NCI-H187 (cell line): ENCODE results near the gene TMEM87A.
A peak's percentile ranks its signal among the peaks of the same experiment; 100 is the strongest.
"Not testable (repeated sequence)": the region's sequence is repeated elsewhere in the genome, so short reads cannot be mapped to it uniquely, and the experiment has no call there.

Source experiments
- DNase-seq, 2 experiments: peaks; one replicate each; lab custom pipeline; 2025; lab: John Stamatoyannopoulos, UW

The TMEM87A gene

DNA sequence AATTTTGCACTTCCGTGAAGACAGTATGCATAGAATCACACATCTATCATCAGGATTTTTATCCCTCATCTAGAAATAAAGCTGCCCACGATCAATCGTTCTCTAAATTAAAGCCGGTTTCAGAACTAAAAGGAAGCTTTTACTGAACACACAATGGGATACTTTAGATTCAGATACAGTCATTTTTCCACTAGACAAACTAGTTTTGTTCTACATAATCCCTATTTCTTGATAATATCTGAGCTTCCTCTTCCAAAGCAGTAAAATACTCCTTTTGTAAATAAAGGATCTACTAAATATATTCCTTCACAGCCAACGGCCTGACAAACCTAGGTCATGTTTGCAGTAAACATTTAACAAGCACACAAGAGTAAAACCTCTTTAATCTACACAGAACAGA lies 2.2 kb downstream of the TMEM87A start:
- DNase-seq, result no peak

GRCh38 chr15:42270551-42270950 lies 2.7 kb downstream of the TMEM87A start:
- no peak for DNase-seq

- DNase-seq, result no peak
Measured at GRCh38 chr15:42267286-42267685, 5.9 kb downstream of the TMEM87A start.

DNA sequence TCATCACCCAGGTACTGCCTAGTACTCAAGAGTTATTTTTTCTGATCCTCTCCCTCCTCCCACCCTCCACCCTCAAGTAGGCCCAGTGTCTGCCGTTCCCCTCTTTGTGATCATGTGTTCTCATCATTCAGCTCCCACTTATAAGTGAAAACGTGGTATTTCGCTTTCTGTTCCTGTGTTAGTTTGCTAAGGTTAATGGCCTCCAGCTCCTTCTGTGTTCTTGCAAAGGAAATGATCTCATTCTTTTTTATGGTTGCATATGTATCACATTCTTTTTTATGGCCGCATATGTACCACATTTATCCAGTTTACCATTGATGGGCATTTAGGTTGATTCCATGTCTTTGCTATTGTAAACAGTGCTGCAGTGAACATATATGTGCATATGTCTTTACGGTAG lies 8.4 kb downstream of the TMEM87A start:
- no peak for DNase-seq

DNA sequence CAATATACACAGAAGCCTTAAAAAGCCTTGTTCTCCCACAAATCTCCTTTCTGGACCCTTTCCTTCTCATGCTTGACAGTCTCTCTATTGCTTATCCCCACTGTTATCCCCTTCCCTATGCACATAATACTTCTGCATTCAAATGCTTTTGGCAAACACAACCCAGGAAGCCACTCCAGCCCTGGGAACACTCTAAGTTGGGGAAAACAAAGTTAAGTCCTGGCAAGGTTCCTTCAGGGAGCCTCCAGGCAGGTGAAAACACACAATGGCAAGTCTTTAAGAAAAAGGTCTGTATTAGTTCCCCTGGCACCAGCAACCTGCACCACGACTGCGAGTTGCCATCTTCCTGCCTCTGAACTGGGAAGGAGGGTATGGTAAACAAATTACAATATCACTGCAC lies 19.9 kb downstream of the TMEM87A start:
- no peak for DNase-seq

DNA sequence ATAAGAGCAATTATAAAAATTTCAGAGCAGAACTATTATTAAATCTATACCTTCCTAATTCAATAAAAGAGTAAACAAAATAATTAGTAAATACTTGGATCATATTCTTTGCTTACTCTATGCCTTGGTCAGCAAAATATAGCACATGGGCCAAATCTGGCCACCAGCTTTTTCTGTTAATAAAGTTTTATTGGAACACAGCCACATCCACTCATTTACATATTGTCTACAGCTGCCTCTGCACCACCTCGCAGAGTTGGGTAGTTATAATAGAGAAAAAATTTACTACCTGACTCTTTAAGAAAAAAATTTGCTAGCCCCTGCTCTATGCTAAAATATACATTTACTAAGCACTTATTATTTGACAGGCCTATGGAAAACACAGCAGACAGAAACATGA lies 32.4 kb downstream of the TMEM87A start:
- no peak for DNase-seq

DNA sequence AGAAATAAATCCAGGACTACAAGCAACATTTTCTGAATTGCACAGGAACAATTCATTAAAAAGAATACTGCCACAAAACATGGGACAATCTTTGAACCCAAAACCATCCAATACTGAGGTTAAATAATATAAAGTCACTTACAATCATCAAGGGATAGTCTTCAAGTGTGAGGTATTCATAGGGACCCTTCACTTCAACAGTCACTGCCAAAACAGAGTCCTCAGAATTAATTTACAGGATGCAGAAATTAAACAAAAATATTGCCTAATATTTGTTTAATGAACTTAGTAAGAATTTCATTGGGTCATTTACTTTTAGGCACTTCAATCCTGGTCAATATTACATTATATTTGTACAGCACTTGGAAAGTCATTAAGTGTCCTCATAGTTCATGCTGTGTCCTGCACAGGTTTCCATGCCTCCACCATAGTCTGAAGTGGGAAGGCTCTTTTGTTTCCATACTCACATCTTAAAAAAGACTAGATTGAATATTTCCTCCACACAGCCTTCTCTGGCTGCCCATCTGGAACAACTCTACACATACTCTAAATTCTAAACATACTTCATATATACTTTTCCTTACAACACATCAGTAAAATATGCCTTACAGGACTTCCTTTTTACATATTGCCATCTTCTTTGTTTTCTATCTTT lies 33.6 kb downstream of the TMEM87A start:
- DNase-seq, result no peak

DNA sequence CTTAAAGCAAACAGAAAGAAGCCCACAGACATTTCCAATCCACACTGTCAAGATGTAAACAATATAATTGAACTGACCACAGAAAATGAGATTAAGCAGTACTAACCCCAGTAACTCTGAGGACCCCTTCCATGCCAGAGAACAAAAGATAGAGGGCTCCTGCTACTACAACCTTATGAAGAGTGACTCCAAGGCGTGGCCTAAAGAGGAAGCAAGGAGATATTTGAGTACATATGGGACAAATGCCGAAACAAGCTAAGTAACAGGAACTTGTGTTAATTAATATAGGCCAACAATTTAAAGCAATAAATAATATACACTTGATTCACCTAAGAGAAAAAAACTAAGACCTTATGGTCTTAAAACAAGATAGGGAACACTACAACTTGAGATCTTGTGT lies 40.1 kb downstream of the TMEM87A start:
- DNase-seq, result no peak

DNA sequence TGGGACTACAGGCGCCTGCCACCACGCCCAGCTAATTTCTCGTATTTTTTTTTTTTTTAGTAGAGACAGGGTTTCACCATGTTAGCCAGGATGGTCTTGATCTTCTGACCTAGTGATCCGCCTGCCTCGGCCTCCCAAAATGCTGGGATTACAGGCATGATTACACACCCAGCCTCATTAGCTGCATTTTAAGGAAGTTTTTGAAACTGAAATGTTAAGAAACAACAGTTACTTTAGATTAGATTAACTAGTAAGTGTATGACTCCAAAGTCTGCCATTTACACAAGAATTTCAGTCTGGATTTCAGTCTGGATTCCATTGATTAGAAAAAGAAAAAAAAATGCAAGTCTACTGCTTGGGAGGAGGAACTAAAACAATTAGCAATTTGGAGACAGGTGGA lies 40.6 kb downstream of the TMEM87A start:
- DNase-seq, result no peak

DNA sequence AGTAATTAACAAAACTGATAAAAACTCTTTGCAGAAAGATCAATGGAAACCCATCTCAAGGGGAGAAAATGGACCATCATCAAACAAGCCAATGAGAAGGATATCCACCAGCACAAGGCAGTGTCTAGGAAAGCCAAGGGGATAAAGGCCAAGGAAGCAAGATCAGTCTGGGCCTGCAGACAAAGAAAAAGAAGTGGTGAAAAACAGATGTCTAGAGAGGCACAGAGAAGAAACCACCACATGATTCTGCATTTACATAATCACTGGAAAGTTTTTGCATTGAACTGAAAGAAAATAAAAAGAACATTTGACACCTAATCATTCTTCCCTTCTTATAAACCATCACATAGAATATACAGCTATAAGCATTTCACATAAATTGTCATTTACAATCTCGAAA lies 42.1 kb downstream of the TMEM87A start:
- DNase-seq, result no peak

GRCh38 chr15:42228981-42229380 lies 44.3 kb downstream of the TMEM87A start:
- DNase-seq, result not testable (repeated sequence)

GRCh38 chr15:42228036-42228435 lies 45.2 kb downstream of the TMEM87A start:
- DNase-seq, result no peak

GRCh38 chr15:42226648-42227047 lies 46.6 kb downstream of the TMEM87A start:
- no peak for DNase-seq

DNA sequence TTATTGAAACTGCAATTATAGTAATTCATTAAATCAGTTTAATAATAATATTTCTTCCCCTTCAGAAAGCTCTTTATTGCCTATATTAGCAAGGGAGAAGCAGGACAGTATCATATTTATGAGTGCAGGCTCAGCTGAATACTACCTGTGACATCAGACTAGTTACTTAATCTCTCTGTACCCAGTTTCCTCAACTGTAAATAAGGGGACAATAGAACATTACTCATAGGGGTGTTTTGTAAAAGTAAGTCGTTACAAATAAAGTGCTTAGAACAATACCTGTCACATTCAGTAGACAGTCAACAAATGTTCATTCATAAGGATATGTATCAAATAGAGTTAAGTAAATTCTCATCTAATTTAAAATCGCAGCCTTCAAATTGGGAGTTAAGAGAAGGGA lies 53.0 kb downstream of the TMEM87A start:
- no peak for DNase-seq

DNA sequence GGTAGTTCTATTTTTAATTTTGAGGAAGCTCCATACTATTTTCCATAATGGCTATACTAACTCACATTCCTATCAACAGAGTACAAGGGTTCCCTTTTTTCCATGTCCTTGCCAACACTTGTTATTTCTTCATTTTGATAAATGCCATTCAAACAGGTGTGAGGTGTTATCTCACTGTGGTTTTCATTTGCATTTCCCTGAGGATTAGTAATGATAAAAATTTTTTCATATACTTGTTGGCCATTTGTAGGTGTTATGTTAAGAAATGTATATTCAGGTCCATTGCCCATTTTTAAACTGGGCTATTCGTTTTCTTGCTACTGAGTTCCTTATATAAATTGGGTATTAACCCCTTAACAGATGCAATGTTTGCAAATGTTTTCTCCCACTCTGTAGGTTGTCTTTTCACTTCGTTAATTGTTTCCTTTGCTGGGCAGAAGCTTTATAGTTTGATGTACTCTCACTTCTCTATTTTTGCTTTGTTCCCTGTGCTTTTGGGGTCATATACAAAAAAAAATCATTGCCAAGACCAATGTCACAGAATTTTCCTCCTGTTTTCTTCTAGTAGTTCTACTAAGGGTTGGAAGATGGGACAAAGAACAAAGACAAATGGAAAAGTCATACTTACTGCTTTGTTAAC lies 54.2 kb downstream of the TMEM87A start:
- DNase-seq, result no peak

DNA sequence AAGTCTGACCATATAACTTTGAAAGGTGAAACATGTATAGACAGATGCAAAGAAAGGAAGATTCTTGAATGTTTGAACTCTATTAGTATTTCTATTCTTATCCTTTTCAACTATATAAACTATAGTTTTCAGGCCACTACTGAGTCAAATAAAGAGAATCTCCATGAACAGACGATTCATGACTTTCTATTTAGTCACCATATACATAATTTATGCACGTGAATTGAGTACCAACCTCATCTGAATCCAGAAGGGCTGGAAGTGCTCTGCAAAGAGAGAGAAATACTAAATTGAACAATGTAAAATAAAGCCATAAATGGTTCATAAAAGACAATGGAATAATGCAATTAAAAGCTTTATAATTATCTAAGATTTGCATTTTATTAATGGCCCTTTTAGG lies 55.7 kb downstream of the TMEM87A start:
- no peak for DNase-seq

DNA sequence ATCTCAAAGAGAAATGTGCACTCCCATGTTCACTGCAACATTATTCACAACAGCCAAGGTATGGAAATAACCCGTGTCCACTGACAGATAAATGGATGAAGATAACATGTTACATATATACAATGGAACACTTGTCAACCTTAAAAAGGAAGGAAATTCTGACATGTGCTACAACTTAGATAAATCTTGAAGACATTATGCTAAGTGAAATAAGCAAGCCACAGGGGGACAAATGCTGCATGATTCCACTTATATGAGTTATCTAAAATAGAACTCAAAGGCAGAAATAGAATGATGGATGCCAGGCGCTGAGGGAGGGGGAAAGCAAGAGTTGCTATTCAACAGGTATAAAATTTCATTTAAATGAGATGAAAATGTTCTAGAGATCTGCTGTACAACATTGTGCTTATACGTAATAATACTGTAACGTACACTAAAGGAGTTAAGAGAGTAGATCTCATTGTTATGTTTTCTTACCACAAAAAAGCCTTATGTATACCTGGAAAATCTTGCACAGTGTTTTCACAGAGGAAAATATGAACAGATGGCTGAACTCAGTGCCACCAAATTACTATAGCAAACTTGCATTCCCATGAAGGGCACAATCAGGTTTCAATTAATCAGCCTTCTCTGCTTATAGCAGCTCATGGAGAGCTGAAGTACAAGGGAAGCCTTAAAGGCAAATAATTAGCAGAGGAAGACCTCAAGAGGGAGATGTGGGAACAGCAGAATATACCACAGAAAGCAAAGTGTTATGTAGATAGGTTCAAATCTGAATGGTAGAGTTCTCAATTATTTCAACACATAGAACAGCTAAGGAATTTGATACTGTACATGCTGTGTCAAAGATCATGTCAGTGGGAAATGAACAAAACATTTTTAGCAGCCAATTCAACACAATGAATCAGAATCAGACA lies 57.1 kb downstream of the TMEM87A start:
- no peak for DNase-seq

GRCh38 chr15:42214600-42214999 lies 58.6 kb downstream of the TMEM87A start:
- no peak for DNase-seq

DNA sequence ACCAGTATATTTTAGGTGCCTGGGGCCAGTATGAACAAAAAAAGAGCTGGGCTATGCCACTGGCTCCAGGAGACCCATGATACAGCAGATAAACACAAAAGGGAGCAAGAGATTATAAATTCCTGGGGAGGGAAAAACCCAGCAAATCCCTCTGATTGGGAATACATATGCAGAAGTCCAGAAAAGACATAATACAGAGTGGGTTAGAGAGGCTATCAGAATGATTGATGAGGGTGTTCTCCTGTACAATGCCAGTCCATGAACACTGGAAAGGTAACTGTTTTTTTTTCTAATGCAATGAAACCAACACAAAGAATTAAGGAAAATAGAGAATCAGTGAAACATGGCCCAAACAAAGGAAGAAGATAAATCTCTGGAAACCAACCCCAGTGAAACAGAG lies 59.7 kb downstream of the TMEM87A start:
- no peak for DNase-seq

GRCh38 chr15:42210696-42211095 lies 62.5 kb downstream of the TMEM87A start:
- no peak for DNase-seq

DNA sequence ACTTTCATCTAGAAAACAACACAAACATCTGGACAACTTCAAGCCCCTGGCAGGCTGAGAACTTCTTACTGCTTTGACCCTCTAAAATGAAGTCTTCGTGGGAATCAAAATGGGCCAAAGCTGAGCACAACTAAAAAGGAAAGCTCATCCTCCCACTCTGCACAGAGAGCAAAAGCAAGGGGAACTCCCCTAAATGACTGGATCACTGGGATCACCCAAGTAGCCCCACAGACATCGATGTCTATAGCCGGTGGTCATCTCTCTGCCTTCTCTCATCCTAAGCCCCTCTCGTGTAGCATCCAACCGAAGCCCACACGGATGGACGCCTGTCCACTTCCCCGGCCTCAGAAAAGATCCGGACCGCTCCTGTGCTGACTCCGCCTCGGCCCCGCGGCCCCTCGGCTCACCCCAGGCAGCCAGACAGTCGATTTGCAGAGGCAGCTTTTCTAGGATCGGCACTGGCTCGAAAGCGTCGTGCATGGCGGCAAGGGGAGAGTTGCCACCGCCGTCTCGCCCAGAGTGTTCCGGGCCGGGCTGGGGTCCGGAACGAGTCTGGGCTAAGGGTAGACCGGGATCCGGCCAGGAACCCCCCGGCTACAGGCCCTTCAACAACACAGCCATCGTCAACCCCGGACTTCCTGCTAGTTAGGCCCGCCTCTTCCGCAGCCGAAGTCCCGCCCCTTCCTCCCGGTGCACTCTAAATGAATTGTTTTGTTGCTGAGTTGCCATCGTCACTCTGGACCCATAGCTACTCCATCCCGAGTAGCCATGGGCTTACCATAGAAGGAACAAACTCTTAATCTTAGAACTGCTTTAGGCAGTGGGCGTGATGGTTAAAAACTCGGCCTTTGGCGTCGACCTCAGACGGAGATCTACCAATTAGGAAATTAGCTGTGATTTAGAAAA lies 65.3 kb downstream of the TMEM87A start, which contains the start of gene VPS39:
Gene VPS39 (minus strand): TSS at position 631 of the 906 bp plus-strand sequence. CDS start 151 bp downstream, at position 480.
- DNase-seq, result peak; percentile 10 to 29

GRCh38 chr15:42206406-42206805 lies 66.8 kb downstream of the TMEM87A start:
- no peak for DNase-seq
